Rectal smooth muscle tissue (tissue), 1 donor: ENCODE results near the gene MMP24OS.

Source experiments
- H3K27ac ChIP-seq: one replicate; pipeline ENCODE4 v1.7.0; 2013; ENCODE audit warnings: low read depth, low read length, inconsistent platforms
- H3K27me3 ChIP-seq: one replicate; pipeline ENCODE4 v1.7.0; 2013; ENCODE audit warnings: low read length; ENCODE audit not compliant: control insufficient read depth, insufficient read depth
- H3K36me3 ChIP-seq: one replicate; pipeline ENCODE4 v1.7.0; 2013; ENCODE audit warnings: low read length; ENCODE audit not compliant: control insufficient read depth, insufficient read depth
- H3K4me1 ChIP-seq: one replicate; pipeline ENCODE4 v1.7.0; 2013; ENCODE audit warnings: low read length; ENCODE audit not compliant: control insufficient read depth, insufficient read depth
- H3K4me3 ChIP-seq: one replicate; pipeline ENCODE4 v1.7.0; 2013; ENCODE audit warnings: low read length
- H3K9ac ChIP-seq: one replicate; pipeline ENCODE4 v1.7.0; 2013; ENCODE audit warnings: low read length

MMP24OS gene

DNA sequence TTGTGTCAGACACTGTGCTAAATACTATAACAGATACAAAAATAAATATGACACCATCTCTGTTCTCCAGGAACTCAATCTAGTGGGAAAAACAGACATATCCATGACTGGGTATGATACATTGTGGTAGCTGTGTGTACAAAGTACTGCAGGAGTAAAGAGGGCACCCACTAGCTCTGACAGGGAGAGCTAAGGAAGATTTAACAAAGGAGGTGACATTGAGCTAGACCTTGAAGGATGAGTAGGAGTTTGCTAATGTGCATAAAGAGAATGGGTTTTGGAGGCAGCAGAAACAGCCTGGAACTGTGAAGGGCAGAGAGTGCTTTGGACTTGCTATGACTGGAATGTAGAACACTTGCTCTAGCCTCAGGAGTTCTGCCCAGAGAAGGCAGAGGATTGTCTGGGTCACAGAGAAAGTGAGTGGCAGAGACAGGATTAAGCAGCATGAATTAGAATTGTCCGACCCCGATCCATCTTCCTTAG, 37.1 kb downstream of the MMP24OS start:
- H3K9ac ChIP-seq, result no peak overlapping the region
- H3K4me1 ChIP-seq, result no peaks in the 10 kb centered on the region
- no peaks in the 10 kb centered on the region for H3K36me3 ChIP-seq
- no peak overlapping the region for H3K27ac ChIP-seq
- no peak overlapping the region for H3K4me3 ChIP-seq
- H3K27me3 ChIP-seq, result no peaks in the 10 kb centered on the region

DNA sequence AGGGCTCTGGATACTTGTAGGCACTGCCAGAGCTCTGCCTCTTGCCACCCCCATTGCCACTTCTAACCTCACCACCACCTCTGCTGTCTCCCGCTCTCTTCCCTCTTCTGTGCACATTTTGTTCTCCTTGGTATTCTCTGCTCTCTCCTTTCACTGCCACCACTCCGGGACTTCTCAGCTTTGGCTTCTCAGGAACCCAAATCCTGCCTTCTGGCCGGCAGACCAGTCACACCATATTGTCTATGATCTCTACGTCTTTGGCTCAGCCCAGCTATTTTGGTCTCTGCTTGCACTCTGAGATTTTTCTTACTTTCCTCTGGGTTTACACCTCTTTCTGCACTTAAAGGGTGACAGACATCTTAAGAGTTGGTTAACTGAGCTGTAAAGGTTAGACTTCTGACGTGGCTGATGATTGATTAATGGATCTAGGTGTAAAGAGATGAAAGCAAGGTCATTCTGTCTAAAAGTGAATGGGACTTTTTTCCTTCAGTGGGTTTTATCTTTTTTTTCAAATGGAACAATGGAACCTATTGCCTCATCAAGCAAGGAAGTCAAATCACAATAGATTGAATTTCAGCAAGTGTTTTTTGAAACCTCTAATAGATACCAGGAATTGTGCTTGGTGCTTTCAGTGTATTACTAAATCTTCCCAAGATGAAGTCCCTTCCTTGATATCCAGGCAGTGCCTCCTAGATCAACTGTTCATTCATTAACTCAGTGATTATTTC, 37.7 kb downstream of the MMP24OS start:
- Histone ChIP-seq H3K4me1 (no peaks in the 10 kb centered on the region), H3K4me3 (no peak overlapping the region), H3K36me3 (no peaks in the 10 kb centered on the region), H3K27ac (no peak overlapping the region), H3K27me3 (no peaks in the 10 kb centered on the region), H3K9ac (no peak overlapping the region)

- Histone ChIP-seq H3K27ac (no peak overlapping the region), H3K27me3 (no peaks in the 10 kb centered on the region), H3K4me3 (no peak overlapping the region), H3K4me1 (no peaks in the 10 kb centered on the region), H3K36me3 (peaks cover 7% of the 10 kb centered on the region), H3K9ac (no peak overlapping the region)
Measured at GRCh38 chr20:35238735-35239134, 39.2 kb downstream of the MMP24OS start.

DNA sequence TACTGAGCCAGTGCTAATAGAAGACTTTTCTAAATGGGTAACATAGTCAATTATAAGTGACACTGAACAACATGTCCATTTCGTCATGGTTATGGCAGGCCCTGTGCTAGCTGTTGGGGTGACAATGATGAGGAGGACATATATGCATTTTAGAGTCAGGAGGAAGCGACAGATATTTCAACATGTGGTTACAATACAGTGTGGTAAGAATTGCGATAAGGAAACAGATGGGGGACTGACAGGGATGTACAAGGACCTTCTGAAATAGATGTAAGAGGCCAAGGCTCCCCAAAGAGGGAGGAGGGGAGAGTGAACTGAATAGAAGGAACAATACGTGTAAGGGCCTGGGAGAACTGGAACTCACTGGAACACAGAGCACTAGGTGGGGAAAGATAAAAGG, 39.8 kb downstream of the MMP24OS start:
- Histone ChIP-seq H3K27ac (no peak overlapping the region), H3K9ac (no peak overlapping the region), H3K4me3 (no peak overlapping the region), H3K4me1 (no peaks in the 10 kb centered on the region), H3K36me3 (peaks cover 7% of the 10 kb centered on the region), H3K27me3 (no peaks in the 10 kb centered on the region)

DNA sequence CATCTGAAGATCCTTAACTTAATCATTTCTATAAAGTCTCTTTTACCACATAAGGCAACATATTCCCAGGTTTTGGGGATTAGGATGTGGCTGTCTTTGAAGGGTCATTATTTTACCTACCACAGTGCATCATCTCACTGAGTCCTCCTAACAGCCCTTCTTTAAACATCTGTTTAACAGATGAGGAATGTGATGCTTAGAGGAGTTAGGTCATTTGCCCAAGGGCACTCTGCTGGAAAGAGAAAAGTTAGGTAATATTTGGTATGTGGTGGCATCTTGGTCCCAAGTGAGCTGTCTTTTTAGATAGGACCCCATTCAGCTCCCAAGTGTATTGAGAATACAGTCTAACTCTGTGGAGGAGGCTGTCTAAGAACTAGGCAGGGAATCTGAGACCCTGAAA, 40.4 kb downstream of the MMP24OS start:
- H3K4me3 ChIP-seq, result no peak overlapping the region
- peaks cover 7% of the 10 kb centered on the region for H3K36me3 ChIP-seq

GRCh38 chr20:35235881-35236280, 42.0 kb downstream of the MMP24OS start:
- Histone ChIP-seq H3K36me3 (peaks cover 7% of the 10 kb centered on the region), H3K4me3 (no peak overlapping the region), H3K27me3 (no peaks in the 10 kb centered on the region), H3K9ac (no peak overlapping the region), H3K4me1 (no peaks in the 10 kb centered on the region), H3K27ac (no peak overlapping the region)

More for the DNA sequence above, 40.4 kb downstream of the MMP24OS start:
- Histone ChIP-seq H3K27me3 (no peaks in the 10 kb centered on the region), H3K9ac (no peak overlapping the region), H3K27ac (no peak overlapping the region), H3K4me1 (no peaks in the 10 kb centered on the region)

- no peak overlapping the region for H3K4me3 ChIP-seq
- no peaks in the 10 kb centered on the region for H3K27me3 ChIP-seq
- H3K9ac ChIP-seq, result no peak overlapping the region
- H3K4me1 ChIP-seq, result no peaks in the 10 kb centered on the region
- no peak overlapping the region for H3K27ac ChIP-seq
- peaks cover 7% of the 10 kb centered on the region for H3K36me3 ChIP-seq
Measured at GRCh38 chr20:35232575-35232974, 45.3 kb downstream of the MMP24OS start.

DNA sequence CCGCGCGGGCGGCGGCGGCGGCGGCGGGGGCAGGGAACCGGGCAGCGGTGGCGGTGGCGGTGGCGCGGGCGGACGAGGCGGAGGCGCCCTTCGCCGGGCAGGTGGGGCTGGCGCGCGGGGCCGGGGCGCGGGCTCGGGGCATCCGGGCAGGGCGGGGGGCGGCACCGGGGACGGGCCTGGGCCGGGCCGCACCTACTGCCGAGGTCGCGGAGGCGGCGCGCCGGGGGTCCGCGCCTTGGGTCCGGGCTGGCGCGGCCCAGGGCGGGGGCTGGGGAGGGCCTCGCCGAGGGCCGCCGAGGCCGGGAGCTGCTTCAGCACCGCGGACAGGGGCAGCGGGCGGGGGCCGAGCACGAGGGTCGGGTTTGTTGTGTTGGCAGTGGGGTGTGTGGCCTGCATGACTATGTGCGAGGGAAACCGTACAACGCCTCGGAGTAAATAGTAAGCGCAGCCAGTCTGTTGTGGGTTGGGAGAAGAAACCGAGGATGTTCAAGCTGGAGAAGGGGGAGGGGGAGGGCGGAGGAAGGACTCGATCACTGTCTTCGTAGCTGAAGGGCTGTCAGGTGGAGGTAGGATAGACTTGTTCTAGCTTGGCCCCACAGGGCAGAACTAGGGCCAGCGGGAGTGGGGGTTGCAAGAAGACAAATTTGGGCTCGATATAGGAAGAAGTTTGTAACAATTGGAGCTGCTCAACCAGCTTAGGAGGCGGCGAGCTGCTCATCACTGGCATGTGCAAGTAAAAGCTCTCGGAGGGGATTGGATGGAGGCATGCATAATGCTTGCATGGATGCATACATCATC, 50.8 kb downstream of the MMP24OS start:
- H3K4me1 ChIP-seq, result no peaks in the 10 kb centered on the region
- H3K27me3 ChIP-seq, result peaks cover 3% of the 10 kb centered on the region
- H3K4me3 ChIP-seq, result peak overlapping the region; percentile 47
- no peaks in the 10 kb centered on the region for H3K36me3 ChIP-seq
- no peak overlapping the region for H3K27ac ChIP-seq
- H3K9ac ChIP-seq, result no peak overlapping the region
